HG03045 (cell line): ENCODE results near the gene TADA2A.
"Not testable (repeated sequence)": the region's sequence is repeated elsewhere in the genome, so short reads cannot be mapped to it uniquely, and the experiment has no call there.

Experiments used
- ATAC-seq: cut with Tn5 transposase; IDR thresholded peaks from one replicate; pipeline ENCODE4 v1.9.1; 2021; ENCODE audit warnings: mild to moderate bottlenecking, moderate library complexity; ENCODE audit not compliant: unreplicated experiment

Gene TADA2A

GRCh38 chr17:37490638-37491614 lies 84.2 kb downstream of the TADA2A start:
- ATAC-seq = no peak

DNA sequence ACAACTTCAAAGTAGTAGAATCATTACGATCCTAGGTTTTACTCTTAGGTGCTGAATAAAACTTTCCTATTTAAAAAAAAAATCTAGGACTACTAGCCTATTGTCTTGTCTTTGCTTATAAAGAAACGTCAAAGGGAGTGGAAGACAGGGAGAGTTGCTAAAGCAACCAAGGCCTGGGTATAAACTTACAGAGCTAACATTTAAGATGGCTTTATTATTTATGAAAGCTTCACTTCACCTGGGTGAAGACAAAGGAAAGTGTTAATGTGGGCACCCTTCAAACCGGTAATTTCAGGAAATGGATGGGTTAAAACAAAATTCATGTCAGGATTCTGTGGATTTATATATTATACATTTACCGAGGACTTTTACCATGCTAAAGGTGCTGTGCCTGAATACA lies 85.5 kb downstream of the TADA2A start:
- ATAC-seq = no peak

DNA sequence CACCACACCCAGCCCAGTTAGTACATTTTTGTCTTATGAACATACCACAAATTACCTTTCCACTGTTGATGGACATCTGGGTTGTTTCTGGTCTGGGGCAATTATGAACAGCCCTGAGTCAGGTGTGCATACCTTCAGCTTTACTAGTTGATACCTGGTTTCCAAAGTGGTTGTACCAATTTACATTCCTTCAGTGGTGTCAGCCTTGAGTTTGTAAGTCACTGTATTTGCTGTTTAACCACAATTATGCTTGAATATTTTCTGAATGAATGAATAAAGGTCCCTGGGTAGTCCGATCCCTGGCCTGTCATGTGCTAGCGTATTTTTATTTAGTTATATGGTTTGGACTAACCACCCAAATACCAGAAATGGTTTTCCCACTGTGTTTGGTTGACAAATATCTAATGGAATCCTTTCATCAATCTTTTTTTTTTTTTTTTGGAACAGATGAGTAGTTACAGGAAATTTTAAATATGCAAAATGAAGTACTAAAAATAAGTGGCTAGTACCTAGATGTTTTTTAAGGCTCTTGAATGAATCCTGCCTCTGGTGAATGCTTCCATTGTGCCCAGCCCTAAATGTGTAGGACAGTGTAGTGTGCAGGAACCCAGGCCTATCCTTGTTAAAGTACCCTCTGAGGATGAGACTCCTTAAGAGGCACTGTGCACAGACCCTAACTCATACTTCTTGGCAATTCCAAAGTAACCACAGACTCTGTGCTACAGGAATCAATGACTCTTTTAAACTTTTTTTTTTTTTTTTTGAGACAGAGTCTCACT lies 86.8 kb downstream of the TADA2A start:
- no peak for ATAC-seq

GRCh38 chr17:37494401-37494831 lies 87.7 kb downstream of the TADA2A start:
- ATAC-seq = no peak

DNA sequence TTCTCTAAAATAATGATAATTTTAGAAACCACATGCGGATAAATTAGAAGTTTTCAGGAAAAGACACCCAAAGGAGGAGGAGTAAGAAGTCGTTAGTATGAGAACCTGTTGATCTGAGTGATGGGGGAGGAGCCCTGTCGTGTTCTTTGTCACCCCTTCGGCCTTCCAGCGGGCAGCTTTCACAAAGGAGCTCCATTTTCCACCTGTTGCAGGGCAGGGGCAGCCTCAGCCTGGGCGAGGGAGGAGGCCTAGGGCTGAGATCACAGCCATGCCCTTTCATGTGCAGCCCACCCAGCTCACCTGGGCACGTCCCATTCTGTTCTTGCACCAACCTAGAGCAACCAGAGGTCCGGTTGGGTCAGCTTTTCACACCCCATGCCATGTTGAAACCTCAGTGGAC lies 88.3 kb downstream of the TADA2A start:
- ATAC-seq = no peak

- no peak for ATAC-seq
Observed at GRCh38 chr17:37500378-37500777, 93.7 kb downstream of the TADA2A start.

DNA sequence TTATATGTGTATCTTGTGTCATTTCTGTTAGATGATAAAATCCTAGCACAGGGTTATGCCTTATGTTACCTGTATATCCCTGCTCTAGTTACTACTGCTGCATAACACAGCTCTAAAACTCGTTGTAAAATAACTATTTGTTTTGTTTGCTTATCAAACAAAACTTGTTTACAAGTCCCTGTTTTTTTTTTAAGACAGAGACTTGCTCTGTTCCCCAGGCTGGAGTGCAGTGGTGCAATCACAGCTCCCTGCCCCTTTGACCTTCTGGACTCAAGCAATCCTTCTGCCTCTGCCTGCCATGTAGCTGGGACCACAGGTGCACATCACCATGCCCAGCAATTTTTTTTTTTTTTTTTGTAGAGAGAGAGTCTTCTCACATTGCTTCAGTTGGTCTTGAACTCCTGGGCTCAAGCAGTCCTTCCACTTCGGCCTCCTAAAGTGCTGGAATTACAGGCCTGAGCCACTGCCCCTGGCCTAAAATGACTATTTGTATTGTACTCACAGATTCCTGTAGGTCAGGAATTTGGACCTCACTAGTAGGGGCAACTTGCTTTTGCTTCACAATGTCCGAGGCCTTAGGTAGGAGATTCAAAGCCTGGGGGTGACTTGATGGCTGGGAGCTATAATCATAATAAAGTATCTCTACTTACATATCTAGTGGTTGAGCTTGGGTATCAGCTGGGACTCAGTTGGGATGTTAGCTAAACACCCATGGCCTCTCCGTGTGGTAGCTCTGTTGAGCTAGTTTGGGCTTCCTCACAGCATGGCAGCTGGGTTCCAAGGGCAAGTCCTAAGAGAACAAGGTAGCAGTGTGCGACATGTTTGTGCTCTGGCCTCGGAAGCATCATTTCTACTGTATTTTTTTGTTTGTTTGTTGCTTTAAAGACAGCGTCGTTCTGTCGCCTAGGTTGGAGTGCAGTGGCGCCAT lies 95.6 kb downstream of the TADA2A start:
- no peak for ATAC-seq

DNA sequence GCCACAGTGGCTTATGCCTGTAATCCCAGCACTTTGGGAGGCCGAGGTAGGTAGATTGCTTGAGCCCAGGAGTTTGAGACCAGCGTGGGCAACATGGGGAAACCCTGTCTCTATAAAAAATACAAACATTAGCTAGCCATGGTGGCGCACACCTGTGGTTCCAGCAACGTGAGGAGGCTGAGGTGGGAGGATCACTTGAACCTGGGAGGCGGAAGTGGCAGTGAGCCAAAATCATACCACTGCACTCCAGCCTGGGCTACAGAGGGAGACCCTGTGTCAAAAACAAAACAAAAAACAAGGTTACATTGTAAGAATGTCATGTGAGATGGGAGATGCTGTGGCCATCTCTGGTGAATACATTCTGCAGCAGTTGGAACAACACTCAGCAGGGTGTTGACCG lies 96.5 kb downstream of the TADA2A start:
- ATAC-seq = no peak

- ATAC-seq = no peak
Observed at GRCh38 chr17:37505333-37505732, 98.6 kb downstream of the TADA2A start.

GRCh38 chr17:37506678-37507077 lies 100.0 kb downstream of the TADA2A start:
- no peak for ATAC-seq

DNA sequence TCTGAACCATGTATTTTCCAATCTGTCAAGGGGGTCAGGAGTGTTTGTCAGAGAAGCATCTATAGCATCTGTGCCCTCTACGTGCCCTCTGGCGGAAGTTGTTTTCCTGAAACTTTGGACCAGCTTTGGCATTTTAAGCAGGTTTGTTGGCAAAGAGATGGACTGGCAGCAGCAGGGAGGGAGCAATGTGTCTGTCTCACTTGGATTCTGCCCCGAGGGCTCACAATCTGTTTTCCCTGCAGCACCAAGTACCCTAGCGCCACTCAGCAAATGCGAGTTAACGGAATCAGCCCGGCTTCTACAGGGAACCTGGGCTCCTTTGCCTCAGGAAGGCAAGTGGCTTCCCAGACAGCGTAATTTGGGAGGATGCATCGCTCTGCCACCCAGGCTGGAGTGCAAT lies 100.4 kb downstream of the TADA2A start:
- no peak for ATAC-seq

- no peak for ATAC-seq
Observed at GRCh38 chr17:37510056-37510455, 103.4 kb downstream of the TADA2A start.

DNA sequence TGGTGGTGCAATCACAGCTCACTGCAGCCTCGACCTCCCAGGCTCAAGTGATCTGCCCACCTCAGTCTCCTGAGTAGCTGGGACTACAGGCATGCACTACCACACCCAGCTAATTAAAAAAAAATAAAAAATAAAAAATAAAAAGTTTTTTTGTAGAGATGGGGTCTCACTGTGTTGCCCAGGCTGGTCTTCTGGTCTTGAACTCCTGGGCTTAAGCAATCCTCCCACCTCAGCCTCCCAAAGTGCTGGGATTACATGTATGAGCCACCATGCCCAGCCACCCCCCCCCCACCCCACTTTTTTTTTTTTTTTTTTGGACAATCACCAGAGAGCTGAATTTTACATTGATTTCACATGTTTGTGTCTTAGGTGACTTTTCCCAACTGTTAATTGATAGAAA lies 105.0 kb downstream of the TADA2A start:
- not testable (repeated sequence) for ATAC-seq

GRCh38 chr17:37512442-37513068 lies 105.9 kb downstream of the TADA2A start:
- ATAC-seq = no peak

DNA sequence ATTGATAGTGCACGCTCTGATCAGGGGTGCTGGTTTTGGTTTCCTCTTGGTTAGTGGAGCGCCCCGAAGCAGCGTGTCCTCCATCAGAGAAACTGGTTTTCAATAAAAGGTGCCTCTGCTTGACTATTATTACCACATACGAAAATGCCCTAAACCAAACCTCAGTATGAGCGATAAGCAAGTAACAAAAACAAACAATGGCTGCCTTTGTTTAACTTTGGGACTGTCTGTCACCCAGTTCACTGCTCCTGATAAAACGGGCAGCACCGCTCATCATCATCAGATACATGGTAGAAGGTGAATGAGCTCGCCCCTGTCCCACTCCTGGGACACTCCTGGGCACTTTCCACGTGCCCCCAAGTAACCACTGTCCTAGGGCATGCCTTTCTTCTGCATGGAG lies 107.0 kb downstream of the TADA2A start:
- no peak for ATAC-seq

- no peak for ATAC-seq
Observed at GRCh38 chr17:37516127-37516571, 109.5 kb downstream of the TADA2A start.

- no peak for ATAC-seq
Observed at GRCh38 chr17:37517881-37518280, 111.2 kb downstream of the TADA2A start.

- ATAC-seq = no peak
Observed at GRCh38 chr17:37518826-37519225, 112.1 kb downstream of the TADA2A start.

GRCh38 chr17:37519251-37519985 lies 112.7 kb downstream of the TADA2A start:
- ATAC-seq = no peak

GRCh38 chr17:37520174-37520573 lies 113.5 kb downstream of the TADA2A start:
- ATAC-seq = no peak
